Measurements from ENCODE around the gene FGB. TPM values are rescaled to one million over a fixed set of nuclear protein-coding genes. Genes with fewer than 3 reads are reported as not detected.

Gene FGB
- total and polyA plus RNA-seq, 2 of the 13 experiments (the other 11 are each of a cell fraction or from before 2014, with no cell fraction given), result 226 to 784 TPM

- TF ChIP-seq ZNF414 (CRISPR knock-in tag; IDR thresholded peaks at IDR 0.05), result no peak
- peak; percentile 38; the same call in 1 of the 2 replicates for TF ChIP-seq UBTF (CRISPR knock-in tag; IDR thresholded peaks at IDR 0.05)
- TF ChIP-seq ZNF33B (CRISPR knock-in tag; IDR thresholded peaks at IDR 0.05), result no peak
- no peak for TF ChIP-seq ZNF275 (CRISPR knock-in tag; IDR thresholded peaks at IDR 0.05; ENCODE audit: borderline replicate concordance)
- TF ChIP-seq RFX1 (IDR thresholded peaks at IDR 0.05), result no peak; the same call in 1 of the 2 replicates
- no peak for TF ChIP-seq SP4 (CRISPR knock-in tag; IDR thresholded peaks at IDR 0.05)
- TF ChIP-seq ZNF205 (CRISPR knock-in tag; IDR thresholded peaks at IDR 0.05), result peak; percentile 90
- no peak for TF ChIP-seq ZNF660 (CRISPR knock-in tag; IDR thresholded peaks at IDR 0.05; ENCODE audit: borderline replicate concordance, low read depth)
- TF ChIP-seq HNF1B (CRISPR knock-in tag; IDR thresholded peaks at IDR 0.05), result peak; percentile 97
- TF ChIP-seq BHLHE40 (IDR thresholded peaks at IDR 0.05; ENCODE audit: low read length), result no peak
- TF ChIP-seq ZNF124 (CRISPR knock-in tag; IDR thresholded peaks at IDR 0.05), result peak; percentile 6; the same call in 1 of the 2 replicates
- no peak for TF ChIP-seq GLI4 (CRISPR knock-in tag; IDR thresholded peaks at IDR 0.05; ENCODE audit: borderline replicate concordance)
- no peak for TF ChIP-seq ZNF530 (CRISPR knock-in tag; IDR thresholded peaks at IDR 0.05; ENCODE audit: low read depth)
- TF ChIP-seq ZNF570 (CRISPR knock-in tag; IDR thresholded peaks at IDR 0.05; ENCODE audit: borderline replicate concordance), result no peak
- TF ChIP-seq ZNF136 (CRISPR knock-in tag; IDR thresholded peaks at IDR 0.05; ENCODE audit: low read depth), result no peak
- no peak for TF ChIP-seq ZNF296 (CRISPR knock-in tag; conservative IDR thresholded peaks at IDR 0.05)
- TF ChIP-seq MZF1 (CRISPR knock-in tag; IDR thresholded peaks at IDR 0.05; ENCODE audit: borderline replicate concordance), result no peak
- peak; percentile 80 for TF ChIP-seq KDM6A (CRISPR knock-in tag; IDR thresholded peaks at IDR 0.05; ENCODE audit: low read depth)
- peak; percentile 93 for TF ChIP-seq HNF4A (CRISPR knock-in tag; IDR thresholded peaks at IDR 0.05)
- TF ChIP-seq ZNF740 (CRISPR knock-in tag; IDR thresholded peaks at IDR 0.05), result no peak
- no peak for TF ChIP-seq ZNF782 (CRISPR knock-in tag; IDR thresholded peaks at IDR 0.05; ENCODE audit: borderline replicate concordance)
- no peak for TF ChIP-seq WIZ (CRISPR knock-in tag; IDR thresholded peaks at IDR 0.05)
- no peak for TF ChIP-seq MED8 (CRISPR knock-in tag; IDR thresholded peaks at IDR 0.05; ENCODE audit: insufficient replicate concordance)
- TF ChIP-seq ZNF788 (CRISPR knock-in tag; IDR thresholded peaks at IDR 0.05; ENCODE audit: borderline replicate concordance), result no peak
Measured at GRCh38 chr4:154559494-154560418, 3.1 kb upstream of the FGB start (continued).
